Superior temporal gyrus (tissue), 1 donor: ENCODE measurements around the gene SHISAL1.
"Not testable (repeated sequence)": the region's sequence is repeated elsewhere in the genome, so short reads cannot be mapped to it uniquely, and the experiment has no call there.

Source experiments
- DNase-seq: peaks from one replicate; pipeline ENCODE4 v3.0.0-alpha.2; 2016; ENCODE audit errors: extremely low spot score

Gene SHISAL1

GRCh38 chr22:44261164-44261860 is 51.4 kb downstream of the SHISAL1 start:
- DNase-seq: no peak

DNA sequence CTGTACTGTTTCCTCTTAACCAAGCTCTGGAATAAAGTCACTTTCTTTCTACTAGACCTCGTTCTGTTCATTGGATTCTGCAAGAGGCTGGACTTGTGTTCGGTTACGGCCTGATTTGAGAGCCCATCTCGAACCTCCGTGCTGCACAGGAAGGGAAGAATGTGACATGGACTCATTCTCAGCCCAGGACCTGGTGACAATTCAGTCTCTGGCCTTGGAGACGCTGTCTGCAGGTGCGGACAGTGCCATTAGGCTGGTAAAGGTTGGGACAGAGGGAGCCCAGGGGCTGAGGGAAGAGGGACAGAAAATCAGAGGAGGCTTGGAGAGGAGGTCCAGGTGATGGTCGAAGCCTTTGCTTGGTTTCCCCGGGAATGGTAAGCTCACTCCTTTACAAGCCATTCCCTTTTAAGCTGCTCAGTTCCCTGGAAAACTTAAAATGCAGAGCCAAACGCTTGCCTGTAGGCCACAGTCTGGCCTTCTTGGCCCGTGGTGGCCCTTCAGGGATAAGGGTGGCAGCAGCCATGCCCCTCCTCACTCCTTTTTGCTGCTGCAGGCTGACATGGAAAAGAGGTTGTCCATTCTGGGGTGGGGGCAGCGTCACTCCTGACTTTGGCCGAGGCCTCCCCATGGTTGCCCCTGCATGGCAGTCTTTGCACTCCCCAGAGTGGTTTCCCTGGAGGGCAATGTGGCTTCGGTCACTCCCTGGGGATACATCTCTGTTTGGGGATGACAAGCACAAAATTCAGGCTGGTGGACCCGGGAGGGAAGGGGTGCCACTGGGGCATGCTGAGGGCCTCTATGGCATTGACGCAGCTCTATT is 52.3 kb downstream of the SHISAL1 start:
- DNase-seq: no peak

- no peak for DNase-seq
Measured at GRCh38 chr22:44259366-44260215, 53.2 kb downstream of the SHISAL1 start.

DNA sequence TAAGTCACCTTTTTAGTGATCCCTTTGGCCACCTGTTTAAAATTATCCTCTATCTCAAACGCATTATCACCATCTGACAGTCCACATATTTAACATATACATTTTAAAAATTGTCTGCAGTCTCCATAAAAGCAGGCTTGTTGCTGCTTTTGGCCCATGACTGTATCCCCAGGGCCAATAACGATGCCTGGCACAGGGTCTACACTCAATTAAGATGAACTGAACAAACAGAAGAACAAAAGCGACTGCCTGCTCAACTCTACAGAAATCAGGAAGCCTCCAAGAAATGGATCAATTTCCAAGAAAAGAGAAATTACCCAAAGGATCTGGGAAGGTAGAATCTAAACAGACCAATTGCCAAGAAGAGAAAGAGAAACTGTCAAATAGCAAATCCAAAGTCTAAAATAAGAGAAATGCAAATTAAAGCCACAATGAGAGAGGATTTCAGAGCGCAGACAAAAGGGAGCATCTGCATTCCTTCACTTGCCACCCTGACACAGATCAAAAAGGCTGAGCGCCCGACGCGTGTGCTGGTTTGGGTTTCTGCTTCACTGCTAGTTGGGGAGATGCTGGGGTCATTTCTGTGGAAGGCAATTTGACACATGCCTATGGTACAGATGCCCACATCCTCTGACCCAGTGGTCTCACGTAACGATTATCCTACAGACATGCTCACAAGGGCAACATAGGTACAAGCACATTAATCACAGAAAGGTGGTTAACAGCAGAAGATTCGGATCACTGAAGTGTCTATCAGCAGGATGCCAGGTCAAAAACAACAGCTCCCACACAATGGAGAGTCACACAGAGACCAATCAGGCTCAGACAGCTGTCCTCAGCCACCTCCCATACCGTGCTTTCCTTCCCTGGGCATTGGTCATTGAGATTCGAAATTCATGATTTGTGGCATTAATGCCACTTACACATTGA is 55.9 kb downstream of the SHISAL1 start:
- DNase-seq: no peak

GRCh38 chr22:44256085-44256484 is 56.7 kb downstream of the SHISAL1 start:
- DNase-seq: no peak

DNA sequence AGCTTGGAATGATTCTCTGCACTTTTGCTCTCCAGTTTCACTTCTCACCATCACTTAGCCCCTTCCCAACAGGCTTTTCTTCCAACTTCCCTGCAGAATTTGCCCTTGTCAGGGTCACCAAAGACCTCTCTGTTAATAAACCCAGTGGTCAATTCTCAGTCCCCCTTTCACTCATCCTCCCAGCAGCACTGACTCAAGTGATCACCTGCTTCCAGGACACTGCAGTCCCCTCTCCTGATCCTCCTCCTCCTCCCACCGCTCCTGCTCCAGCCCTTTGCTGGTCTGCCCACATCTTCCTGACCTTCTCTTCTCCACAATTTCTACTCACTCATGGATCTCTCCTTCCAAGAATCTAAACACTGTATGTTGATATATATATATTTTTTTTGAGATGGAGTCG is 57.9 kb downstream of the SHISAL1 start:
- no peak for DNase-seq

DNA sequence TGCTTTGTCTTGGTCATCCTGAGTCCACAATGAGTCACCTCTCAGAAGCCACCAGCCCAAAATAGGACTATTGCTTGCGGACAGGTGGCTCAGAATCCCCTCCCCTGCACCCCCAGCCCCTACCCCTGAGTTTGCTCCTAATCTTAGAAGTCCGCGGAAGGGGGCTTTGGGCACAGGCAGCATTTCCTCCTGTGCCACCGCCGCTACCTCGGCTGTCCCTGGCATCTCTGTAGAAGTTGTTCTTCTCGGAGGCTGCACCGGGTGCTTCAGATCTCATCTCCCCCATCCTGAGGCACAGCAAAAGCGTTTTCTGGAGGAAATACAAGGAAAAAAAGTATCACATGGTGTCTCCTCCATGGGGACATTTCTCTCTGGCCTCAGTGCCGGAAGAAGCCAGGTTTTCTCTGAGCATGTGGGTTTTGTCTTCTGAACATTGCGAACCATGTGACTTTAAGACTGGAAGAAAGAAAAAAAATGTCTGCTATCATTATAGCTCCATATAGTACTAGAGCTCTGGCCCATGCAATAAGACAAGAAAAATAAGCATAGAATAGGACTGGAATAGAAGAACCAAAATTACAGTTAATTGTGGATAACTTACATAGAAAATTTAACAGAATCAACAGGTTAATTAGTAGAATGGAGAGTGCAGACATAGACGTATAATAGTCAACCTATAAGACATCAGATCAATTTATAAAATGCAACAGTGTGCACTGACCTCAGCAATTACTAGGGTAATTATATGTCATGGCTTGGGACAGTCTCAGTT is 63.2 kb downstream of the SHISAL1 start:
- DNase-seq: no peak

GRCh38 chr22:44248926-44249325 is 63.8 kb downstream of the SHISAL1 start:
- DNase-seq: no peak

DNA sequence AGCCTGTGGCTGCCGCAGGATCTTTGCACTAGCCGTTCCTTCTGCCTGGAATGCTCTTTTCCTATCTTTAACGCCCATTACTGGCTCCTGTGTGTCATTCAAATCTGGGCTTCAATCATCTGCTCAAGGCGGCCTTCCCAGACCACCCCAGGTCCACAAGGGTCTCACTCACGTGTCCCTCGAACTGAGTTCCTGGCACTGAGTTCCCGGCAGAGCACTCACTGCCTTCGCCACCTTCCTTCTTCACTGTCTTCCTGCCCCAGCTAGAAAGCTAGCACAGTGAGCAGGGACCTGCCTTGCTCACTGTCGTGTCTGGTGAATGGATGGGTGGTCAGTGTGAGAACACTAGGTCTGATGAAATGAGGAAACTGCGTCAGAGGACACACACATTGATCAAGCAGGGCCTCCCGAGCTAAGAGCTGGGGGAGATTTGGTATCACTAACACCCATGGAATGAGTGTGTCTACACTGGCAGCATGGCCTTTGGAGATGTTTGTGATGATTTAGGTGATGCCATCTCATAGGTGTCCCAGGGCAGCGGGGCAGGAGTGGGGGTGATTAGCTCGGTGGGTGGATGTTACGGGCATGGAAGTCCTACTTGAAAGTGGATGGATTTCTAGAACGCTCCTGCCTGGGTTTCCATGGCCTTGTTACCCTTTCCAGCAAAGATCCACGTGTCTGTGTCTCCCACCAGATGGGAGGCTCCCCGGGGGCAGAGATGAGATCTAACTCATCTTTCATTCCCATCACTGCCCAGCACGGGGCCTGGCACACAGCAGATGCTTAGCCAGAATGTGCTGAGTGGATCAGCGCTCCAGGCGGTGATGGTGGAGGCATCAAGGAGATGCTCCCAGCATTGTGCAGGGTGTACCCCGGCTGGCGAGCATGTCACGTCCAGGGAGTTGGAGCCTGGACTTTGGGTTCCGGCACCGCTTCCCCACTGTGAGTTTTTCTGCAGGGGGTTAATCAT is 64.5 kb downstream of the SHISAL1 start:
- DNase-seq: no peak

DNA sequence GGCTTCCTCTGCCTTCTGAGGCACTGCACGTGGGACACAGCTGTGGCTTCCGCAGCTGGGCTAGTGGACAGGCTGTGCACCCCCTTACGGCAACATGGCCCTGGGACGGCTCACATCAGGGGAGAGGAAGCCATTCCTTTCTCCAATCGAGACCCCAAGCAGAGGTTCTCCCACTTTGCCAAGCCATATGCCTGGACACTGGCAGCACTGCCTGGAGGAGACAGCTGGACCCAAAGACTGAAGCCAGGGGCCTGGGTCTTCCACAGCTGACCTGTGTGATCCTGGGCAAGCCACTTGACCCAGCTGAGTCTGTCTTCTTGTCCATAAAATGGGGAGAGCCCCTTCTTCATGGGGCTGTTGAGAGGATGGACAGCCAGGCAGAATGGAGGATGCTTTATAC is 65.4 kb downstream of the SHISAL1 start:
- no peak for DNase-seq

- DNase-seq: no peak
Measured at GRCh38 chr22:44246615-44247326, 66.0 kb downstream of the SHISAL1 start.

DNA sequence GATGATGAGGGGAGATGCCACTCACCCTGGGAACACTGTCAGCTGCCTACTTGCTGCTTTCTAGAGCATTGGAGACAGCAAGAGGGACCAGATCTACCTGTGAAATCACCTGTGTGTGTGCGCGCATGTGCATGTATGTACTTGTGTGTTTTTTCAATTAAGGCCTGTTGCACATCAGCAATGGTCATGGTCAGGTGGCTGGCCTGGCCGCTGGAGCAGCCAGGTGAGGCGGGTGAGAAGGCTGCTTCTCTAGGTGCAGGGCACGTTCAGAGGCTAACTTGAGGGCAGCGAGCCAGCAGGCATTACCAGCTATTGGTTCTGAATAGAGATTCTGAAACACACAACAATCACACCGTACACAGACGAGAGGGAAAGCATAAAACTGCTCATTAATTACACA is 66.9 kb downstream of the SHISAL1 start:
- DNase-seq: no peak

- no peak for DNase-seq
Measured at GRCh38 chr22:44245438-44245837, 67.3 kb downstream of the SHISAL1 start.

- no peak for DNase-seq
Measured at GRCh38 chr22:44244265-44244822, 68.4 kb downstream of the SHISAL1 start.

GRCh38 chr22:44243761-44244160 is 69.0 kb downstream of the SHISAL1 start:
- no peak for DNase-seq

DNA sequence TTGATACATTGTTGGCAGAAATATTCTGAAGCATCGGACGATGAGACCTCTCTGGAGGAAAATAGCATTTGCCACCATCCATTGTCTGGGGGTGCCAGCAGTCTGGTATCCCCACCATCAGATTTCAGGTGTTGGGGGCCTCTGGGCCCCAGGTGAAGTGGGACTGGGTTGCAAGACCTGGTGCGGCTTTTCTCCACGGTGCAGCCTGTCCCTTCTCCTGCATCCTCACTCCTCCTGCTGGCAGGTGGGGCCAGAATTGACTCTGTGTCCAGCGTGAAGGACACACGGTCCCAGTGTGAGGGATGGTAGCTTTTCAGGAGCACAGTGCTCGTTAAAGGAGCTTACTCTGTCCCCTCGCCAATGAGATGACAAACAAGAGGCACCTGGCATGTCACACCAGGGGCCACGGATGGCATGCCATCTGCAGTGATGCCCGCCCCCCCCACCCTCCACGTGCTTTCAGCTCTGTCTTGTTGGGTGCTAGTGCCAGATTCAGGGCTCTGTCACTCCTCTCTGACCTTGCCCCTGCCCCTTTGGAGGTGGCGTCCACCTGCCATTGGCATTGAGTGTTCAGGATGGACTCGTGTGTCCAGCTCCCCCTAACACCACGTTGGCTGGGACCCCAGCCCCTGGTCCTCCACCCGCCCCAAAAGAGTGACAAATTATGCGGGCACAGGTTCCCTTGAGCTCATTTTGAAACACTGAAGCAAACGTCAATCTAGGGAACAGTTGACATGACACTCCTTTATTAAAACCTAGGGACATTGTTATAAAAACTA is 69.6 kb downstream of the SHISAL1 start:
- no peak for DNase-seq

GRCh38 chr22:44241121-44241520 is 71.6 kb downstream of the SHISAL1 start:
- DNase-seq: not testable (repeated sequence)
